ENCODE results near the gene GRM7. TPM values are rescaled to one million over a fixed set of nuclear protein-coding genes. Genes with fewer than 3 reads are reported as not detected.

Gene GRM7
- total RNA-seq, 4 donors from 2014 or later = 0.29 to 15.8 (median 0.67) TPM

GRCh38 chr3:7393944-7394605, 533.2 kb downstream of the GRM7 start:
- no peaks in the 10 kb centered on the region for H3K9me3 ChIP-seq
- H3K4me3 ChIP-seq = no peak overlapping the region
- no peaks in the 10 kb centered on the region for H3K27me3 ChIP-seq
- DNase-seq = no peak
- no peaks in the 10 kb centered on the region for H3K4me1 ChIP-seq
- H3K36me3 ChIP-seq = no peaks in the 10 kb centered on the region
- TF ChIP-seq CTCF (IDR thresholded peaks at IDR 0.05) (no peak), POLR2A (IDR thresholded peaks at IDR 0.05) (no peak)
- intact Hi-C loops (cut with DNase I; ENCODE audit: low total_unique reads) = no loop called here
- no peak overlapping the region for H3K27ac ChIP-seq

GRCh38 chr3:7396534-7396933, 535.6 kb downstream of the GRM7 start:
- H3K4me1 ChIP-seq = no peaks in the 10 kb centered on the region
- DNase-seq = no peak
- H3K4me3 ChIP-seq = no peak overlapping the region
- no peaks in the 10 kb centered on the region for H3K36me3 ChIP-seq
- TF ChIP-seq CTCF (IDR thresholded peaks at IDR 0.05) (no peak), POLR2A (IDR thresholded peaks at IDR 0.05) (no peak)
- H3K27me3 ChIP-seq = no peaks in the 10 kb centered on the region
- no peaks in the 10 kb centered on the region for H3K9me3 ChIP-seq
- H3K27ac ChIP-seq = no peak overlapping the region
- intact Hi-C loops (cut with DNase I; ENCODE audit: low total_unique reads) = no loop called here

- intact Hi-C loops (cut with DNase I; ENCODE audit: low total_unique reads) = no loop called here
- Histone ChIP-seq H3K4me3 (no peak overlapping the region), H3K36me3 (no peaks in the 10 kb centered on the region), H3K27ac (no peak overlapping the region), H3K4me1 (no peaks in the 10 kb centered on the region), H3K27me3 (no peaks in the 10 kb centered on the region), H3K9me3 (no peaks in the 10 kb centered on the region)
- no peak for DNase-seq
- no peak for TF ChIP-seq POLR2A (IDR thresholded peaks at IDR 0.05)
- TF ChIP-seq CTCF (IDR thresholded peaks at IDR 0.05) = no peak
Observed at GRCh38 chr3:7397097-7397496, 536.2 kb downstream of the GRM7 start.

GRCh38 chr3:7400360-7400759, 539.4 kb downstream of the GRM7 start:
- H3K36me3 ChIP-seq = no peaks in the 10 kb centered on the region
- no peaks in the 10 kb centered on the region for H3K4me1 ChIP-seq
- no peak for DNase-seq
- no peak overlapping the region for H3K27ac ChIP-seq
- intact Hi-C loops (cut with DNase I; ENCODE audit: low total_unique reads) = no loop called here
- H3K9me3 ChIP-seq = no peaks in the 10 kb centered on the region
- H3K27me3 ChIP-seq = no peaks in the 10 kb centered on the region
- no peak overlapping the region for H3K4me3 ChIP-seq
- TF ChIP-seq POLR2A (IDR thresholded peaks at IDR 0.05) = no peak
- TF ChIP-seq CTCF (IDR thresholded peaks at IDR 0.05) = no peak

GRCh38 chr3:7401418-7401817, 540.5 kb downstream of the GRM7 start:
- Histone ChIP-seq H3K4me3 (no peak overlapping the region), H3K27me3 (no peaks in the 10 kb centered on the region)
- intact Hi-C loops (cut with DNase I; ENCODE audit: low total_unique reads) = no loop called here

More at GRCh38 chr3:7401418-7401817, 540.5 kb downstream of the GRM7 start:
- TF ChIP-seq POLR2A (IDR thresholded peaks at IDR 0.05) = no peak
- TF ChIP-seq CTCF (IDR thresholded peaks at IDR 0.05) = no peak
- no peak for DNase-seq
- H3K27ac ChIP-seq = no peak overlapping the region
- no peaks in the 10 kb centered on the region for H3K9me3 ChIP-seq
- H3K36me3 ChIP-seq = no peaks in the 10 kb centered on the region
- no peaks in the 10 kb centered on the region for H3K4me1 ChIP-seq
